ENCODE results near the gene RPS8.

- TF ChIP-seq CTCF (IDR thresholded peaks at IDR 0.05) (no peak), POLR2AphosphoS5 (IDR thresholded peaks at IDR 0.05; ENCODE audit: low read depth, low read length) (no peak), TCF7L2 (IDR thresholded peaks at IDR 0.05; ENCODE audit: low read depth, low read length) (no peak), REST (IDR thresholded peaks at IDR 0.05; ENCODE audit: insufficient read depth in 1 of 2, low read depth in 2 of 2, low read length in 1 of 2) (no peak), SIN3A (IDR thresholded peaks at IDR 0.05; ENCODE audit: borderline replicate concordance, insufficient read depth, low read depth, low read length) (no peak)
These were observed 35.9 kb downstream of the RPS8 start for GRCh38 chr1:44811234-44811633.

Data from Panc1 (cell line).